H1 (cell line): Measurements from ENCODE around the gene NUB1. TPM values are rescaled to one million over a fixed set of nuclear protein-coding genes. Genes with fewer than 3 reads are reported as not detected.
A peak's percentile ranks its signal among the peaks of the same experiment; 100 is the strongest.

Source experiments
- CTCF ChIA-PET: fragments of 300-600 bp; sonication (Branson Sonifier 250); formaldehyde crosslinking; loops from one replicate; lab custom pipeline; 2021; ENCODE audit not compliant: partially characterized antibody; lab: Charles Lee
- POLR2A ChIA-PET: fragments of 300-600 bp; sonication (Branson Sonifier 250); formaldehyde crosslinking; loops from one replicate; lab custom pipeline; 2021; ENCODE audit warnings: inconsistent platforms; ENCODE audit not compliant: partially characterized antibody; lab: Charles Lee
- DNase-seq, 2 experiments: peaks; one replicate each; pipeline versions ENCODE4 v3.0.0 to v3.0.0-alpha.2; 2010 to 2022; ENCODE audit warnings: low spot score in 2 of 2, low read depth in 1 of 2, mixed read lengths in 1 of 2
- FAIRE-seq: peaks from 2 replicates; lab custom pipeline; 2011; peaks lifted over from hg19 to GRCh38; lab: Jason Lieb, UNC
- H2AFZ ChIP-seq: 2 replicates; pipeline ENCODE4 v1.8.1; 2012; ENCODE audit warnings: low read length, inconsistent platforms
- H2AK5ac ChIP-seq: 2 replicates; pipeline ENCODE4 v1.6.1; 2013; ENCODE audit warnings: low read depth, low read length
- H2BK120ac ChIP-seq: replicated peaks from 2 replicates; pipeline ENCODE3; 2013; ENCODE audit warnings: low read depth, low read length, inconsistent platforms
- H2BK12ac ChIP-seq: 2 replicates; pipeline ENCODE4 v1.6.1; 2013; ENCODE audit warnings: low read depth, low read length
- H2BK15ac ChIP-seq: 2 replicates; pipeline ENCODE4 v1.6.1; 2013; ENCODE audit warnings: low read length
- H2BK20ac ChIP-seq: 2 replicates; pipeline ENCODE4 v1.6.1; 2013; ENCODE audit warnings: low read length
- H2BK5ac ChIP-seq: 2 replicates; pipeline ENCODE4 v1.6.1; 2013; ENCODE audit warnings: low read depth, low read length
- H3K14ac ChIP-seq: 2 replicates; pipeline ENCODE4 v1.6.1; 2013; ENCODE audit warnings: inconsistent platforms; ENCODE audit not compliant: insufficient read length
- H3K18ac ChIP-seq: 2 replicates; pipeline ENCODE4 v1.6.1; 2013; ENCODE audit warnings: low read length; ENCODE audit errors: extremely low read depth
- H3K23ac ChIP-seq: 2 replicates; pipeline ENCODE4 v1.6.1; 2013; ENCODE audit warnings: inconsistent platforms; ENCODE audit not compliant: insufficient read length
- H3K23me2 ChIP-seq: 2 replicates; pipeline ENCODE4 v1.6.1; 2013; ENCODE audit warnings: low read depth, low read length
- H3K27ac ChIP-seq: 2 replicates; pipeline ENCODE4 v1.6.1; 2011; ENCODE audit warnings: low read depth, low read length, inconsistent platforms
- H3K27me3 ChIP-seq, 4 experiments: replicated peaks in 1 of 4; 1 replicate in 1 of 4; 2 replicates in 3 of 4; pipeline versions ENCODE4 v1.6.1 to v1.8.1; 2011 to 2013; ENCODE audit warnings: low read length in 3 of 4, mild to moderate bottlenecking in 3 of 4, inconsistent platforms in 2 of 4, mixed read lengths in 2 of 4, moderate library complexity in 1 of 4; ENCODE audit not compliant: control insufficient read depth in 3 of 4, insufficient read depth in 3 of 4; ENCODE audit errors: extremely low read depth in 1 of 4
- H3K36me3 ChIP-seq, 4 experiments: 2 replicates each; pipeline versions ENCODE4 v1.6.1 to v1.8.1; 2011 to 2013; ENCODE audit warnings: mild to moderate bottlenecking in 4 of 4, low read length in 3 of 4, moderate library complexity in 2 of 4, control low read depth in 1 of 4, inconsistent platforms in 1 of 4; ENCODE audit not compliant: insufficient read depth in 4 of 4, control insufficient read depth in 2 of 4
- H3K4ac ChIP-seq: replicated peaks from 2 replicates; pipeline ENCODE3; 2013; ENCODE audit warnings: low read length, low read depth, mixed read lengths, inconsistent platforms; ENCODE audit not compliant: insufficient read length
- H3K4me1 ChIP-seq, 4 experiments: replicated peaks in 1 of 4; 1 replicate in 1 of 4; 2 replicates in 3 of 4; pipeline versions ENCODE4 v1.6.1 to v1.8.1; 2011 to 2013; ENCODE audit warnings: low read length in 3 of 4, inconsistent platforms in 2 of 4, mixed read lengths in 1 of 4; ENCODE audit not compliant: insufficient read depth in 4 of 4, control insufficient read depth in 3 of 4
- H3K4me2 ChIP-seq, 2 experiments: 2 replicates each; pipeline versions ENCODE4 v1.6.1 to v1.8.1; 2011 to 2013; ENCODE audit warnings: low read depth in 2 of 2, low read length in 2 of 2, control low read depth in 1 of 2, inconsistent platforms in 1 of 2, mild to moderate bottlenecking in 1 of 2; ENCODE audit not compliant: insufficient read depth in 1 of 2
- H3K4me3 ChIP-seq, 4 experiments: fragments of 200-600, 300-600 bp in 1 of 4; sonication (generic), shearing (Covaris generic), sonication (Bioruptor Twin) in 1 of 4; 2 replicates each; pipeline versions ENCODE4 v1.5.1 to v1.8.1; 2011 to 2016; ENCODE audit warnings: low read length in 4 of 4, low read depth in 3 of 4, control low read depth in 2 of 4, inconsistent platforms in 2 of 4, mild to moderate bottlenecking in 2 of 4, mixed read lengths in 1 of 4, moderate library complexity in 1 of 4; ENCODE audit not compliant: insufficient read depth in 2 of 4; ENCODE audit errors: extremely low read depth in 1 of 4
- H3K56ac ChIP-seq: replicated peaks from 2 replicates; pipeline ENCODE3; 2013; ENCODE audit warnings: low read depth, mild to moderate bottlenecking, mixed read lengths, low read length, inconsistent platforms; ENCODE audit not compliant: insufficient read length
- H3K79me1 ChIP-seq: 2 replicates; pipeline ENCODE4 v1.6.1; 2013; ENCODE audit warnings: low read depth, low read length, control low read depth
- H3K79me2 ChIP-seq, 2 experiments: 2 replicates each; pipeline versions ENCODE4 v1.6.1 to v1.8.1; 2012 to 2013; ENCODE audit warnings: low read length in 2 of 2, mild to moderate bottlenecking in 2 of 2, inconsistent platforms in 1 of 2; ENCODE audit not compliant: insufficient read depth in 2 of 2, control insufficient read depth in 1 of 2
- H3K9ac ChIP-seq, 4 experiments: replicated peaks in 1 of 4; 1 replicate in 1 of 4; 2 replicates in 3 of 4; pipeline versions ENCODE4 v1.6.1 to v1.8.1; 2011 to 2013; ENCODE audit warnings: low read depth in 3 of 4, low read length in 3 of 4, control low read depth in 2 of 4, mild to moderate bottlenecking in 2 of 4, moderate library complexity in 2 of 4, inconsistent platforms in 1 of 4; ENCODE audit errors: extremely low read depth in 1 of 4
- H3K9me3 ChIP-seq, 2 experiments: 2 replicates each; pipeline versions ENCODE4 v1.6.1 to v1.8.1; 2012 to 2013; ENCODE audit warnings: mild to moderate bottlenecking in 2 of 2, moderate library complexity in 2 of 2, control low read depth in 1 of 2, inconsistent platforms in 1 of 2, low read depth in 1 of 2, low read length in 1 of 2, mixed read lengths in 1 of 2; ENCODE audit not compliant: insufficient read depth in 2 of 2
- H4K20me1 ChIP-seq, 2 experiments: replicated peaks in 1 of 2; 2 replicates each; pipeline versions ENCODE3 to v1.8.1; 2011 to 2013; ENCODE audit warnings: inconsistent platforms in 2 of 2, low read length in 2 of 2, mild to moderate bottlenecking in 1 of 2; ENCODE audit not compliant: insufficient read depth in 2 of 2, control insufficient read depth in 1 of 2
- H4K5ac ChIP-seq: 2 replicates; pipeline ENCODE4 v1.6.1; 2013; ENCODE audit warnings: low read length, low read depth, mixed read lengths, inconsistent platforms; ENCODE audit not compliant: insufficient read length
- H4K8ac ChIP-seq: 2 replicates; pipeline ENCODE4 v1.8.0; 2013; ENCODE audit warnings: mild to moderate bottlenecking, moderate library complexity, low read length, inconsistent platforms; ENCODE audit not compliant: insufficient read depth; ENCODE audit errors: extremely low read depth
- H4K91ac ChIP-seq: replicated peaks from 2 replicates; pipeline ENCODE3; 2013; ENCODE audit warnings: low read length, mixed read lengths, inconsistent platforms; ENCODE audit not compliant: insufficient read length
- TEAD4 ChIP-seq: IDR thresholded peaks from 2 replicates; pipeline ENCODE4 v1.6.1; 2012; ENCODE audit warnings: low read depth, low read length, inconsistent platforms, mixed read lengths
- WGBS, 2 experiments: shearing (Covaris generic) in 1 of 2; methylation state at CpG; one replicate each; pipeline versions ENCODE4 v1.1.6 to v1.1.7; 2013 to 2015; ENCODE audit warnings: low lambda C conversion rate in 2 of 2, mixed read lengths in 2 of 2, inconsistent platforms in 1 of 2, low coverage in 1 of 2, missing lambda C conversion rate in 1 of 2; ENCODE audit not compliant: insufficient replicate concordance in 2 of 2, insufficient coverage in 1 of 2, insufficient read length in 1 of 2; ENCODE audit errors: extremely low coverage in 1 of 2, missing lambda C conversion rate in 1 of 2; 5-methylcytosine and 5-hydroxymethylcytosine counted together
- polyA plus RNA-seq, 7 experiments: library from polyadenylated mRNA; depleted of rRNA in 3 of 7; stranded (reverse) in 5 of 7; unstranded in 2 of 7; fragments of >200 nt in 5 of 7; fragments of 200-250 nt in 2 of 7; gene quantifications; 1 replicate in 5 of 7; 2 replicates in 1 of 7; 4 replicates in 1 of 7; pipeline versions ENCODE4 v1.2.1 to v1.2.3, GENCODE V29; 2011 to 2013; ENCODE audit warnings: missing spikeins in 2 of 7, mixed read lengths in 2 of 7
- total RNA-seq: library from RNA; stranded (reverse); fragmentation: NEBNext Ultra II Directional; extraction: Animal tissue kit (Norgen Biotek cat#: 25700); gene quantifications from 2 replicates; pipeline ENCODE4 v1.2.1, GENCODE V29; 2021

NUB1 gene
- total and polyA plus RNA-seq, 2 of the 8 experiments (the other 6 are each of a cell fraction or from before 2014, with no cell fraction given), result 22.1 to 43.5 TPM

- CTCF ChIA-PET, result interaction anchor here (1.2 to 1.7 kb wide), 6 partner anchors 11 to 171 kb away, joined by 3 to 6 read pairs (median 4); no protein-coding TSS in a partner anchor
- Histone ChIP-seq H4K5ac (no peak overlapping the region), H3K23me2 (peaks cover 2% of the 10 kb centered on the region; the same call in 1 of the 2 replicates), H3K79me1 (no peaks in the 10 kb centered on the region), H3K27me3 (peaks cover 0 to 28% (median 18%) of the 10 kb centered on the region in 4 experiments; a peak in 6 of 7 replicates), H3K4ac (no peak overlapping the region), H3K4me2 (0 out of 4 replicates have a peak overlapping the region, but pooled peaks of 1 of the 2 experiments have one; percentile 6), H3K4me1 (peaks cover 0 to 18% (median 11%) of the 10 kb centered on the region in 4 experiments; a peak in 6 of 7 replicates), H4K8ac (no peak overlapping the region), H3K36me3 (no peaks in the 10 kb centered on the region), H2AFZ (no peak overlapping the region), H3K9ac (no peak overlapping the region), H2BK15ac (no peak overlapping the region), H2AK5ac (no peak overlapping the region), H3K18ac (no peak overlapping the region), H3K79me2 (no peaks in the 10 kb centered on the region), H3K56ac (no peak overlapping the region), H3K9me3 (peaks cover 0 to 3% of the 10 kb centered on the region in 2 experiments; a peak in 1 of 4 replicates), H2BK12ac (no peak overlapping the region), H3K4me3 (no peak overlapping the region), H2BK20ac (no peak overlapping the region), H3K23ac (no peak overlapping the region), H4K91ac (no peak overlapping the region), H4K20me1 (no peaks in the 10 kb centered on the region), H3K27ac (no peak overlapping the region), H2BK120ac (no peak overlapping the region), H3K14ac (no peak overlapping the region), H2BK5ac (no peak overlapping the region)
- FAIRE-seq (no peak), DNase-seq (no peak)
- 90% methylated on average over 3 of the region's 3 CpGs; no CpG with 5 or more reads in 1 of the 2 experiments for WGBS, 2 experiments
- no peak for TF ChIP-seq TEAD4
- POLR2A ChIA-PET, result interaction anchor here (0.6 to 1.7 kb wide), 4 partner anchors 10 to 83 kb away, joined by 3 to 5 read pairs (median 3); no protein-coding TSS in a partner anchor
Observed at GRCh38 chr7:151415375-151416105, 73.9 kb downstream of the NUB1 start.
